Trophoblast cell (in vitro differentiated cells and primary cell): Measurements from ENCODE around the gene LRRC41. TPM values are rescaled to one million over a fixed set of nuclear protein-coding genes. Genes with fewer than 3 reads are reported as not detected.

ENCODE experiments used
- DNase-seq, 2 donors: peaks; one replicate each; pipeline ENCODE4 v3.0.0-alpha.2; 2016
- H2AFZ ChIP-seq: 2 replicates; pipeline ENCODE4 v1.6.1; 2013; ENCODE audit warnings: low read length, moderate library complexity, mild to moderate bottlenecking; ENCODE audit not compliant: insufficient read depth, poor library complexity
- H2AK5ac ChIP-seq: 2 replicates; pipeline ENCODE4 v1.6.1; 2013; ENCODE audit warnings: mild to moderate bottlenecking, low read length
- H2BK120ac ChIP-seq: 2 replicates; pipeline ENCODE4 v1.6.1; 2013; ENCODE audit warnings: low read length, mild to moderate bottlenecking, moderate library complexity; ENCODE audit not compliant: insufficient read depth, poor library complexity
- H2BK12ac ChIP-seq: 2 replicates; pipeline ENCODE4 v1.6.1; 2013; ENCODE audit warnings: mild to moderate bottlenecking, low read length, moderate library complexity
- H2BK5ac ChIP-seq: 2 replicates; pipeline ENCODE4 v1.6.1; 2013; ENCODE audit warnings: low read length, low read depth, moderate library complexity, mild to moderate bottlenecking; ENCODE audit not compliant: poor library complexity
- H3K14ac ChIP-seq: 2 replicates; pipeline ENCODE4 v1.6.1; 2013; ENCODE audit warnings: mild to moderate bottlenecking, low read length
- H3K18ac ChIP-seq: 2 replicates; pipeline ENCODE4 v1.6.1; 2013; ENCODE audit warnings: mild to moderate bottlenecking, low read length
- H3K23ac ChIP-seq: 2 replicates; pipeline ENCODE4 v1.6.1; 2013; ENCODE audit warnings: low read length
- H3K27ac ChIP-seq: 2 replicates; pipeline ENCODE4 v1.5.1; 2013; ENCODE audit warnings: low read depth, mild to moderate bottlenecking, inconsistent platforms, low read length, moderate library complexity
- H3K27me3 ChIP-seq: 2 replicates; pipeline ENCODE4 v1.6.1; 2013; ENCODE audit warnings: inconsistent platforms, mild to moderate bottlenecking, low read length, moderate library complexity; ENCODE audit not compliant: insufficient read depth
- H3K36me3 ChIP-seq, 2 experiments: 1 replicate in 1 of 2; 2 replicates in 1 of 2; pipeline ENCODE4 v1.6.1; 2013; ENCODE audit warnings: low read length in 2 of 2, mild to moderate bottlenecking in 2 of 2, moderate library complexity in 1 of 2; ENCODE audit not compliant: insufficient read depth in 2 of 2, control insufficient read depth in 1 of 2
- H3K4ac ChIP-seq: 2 replicates; pipeline ENCODE4 v1.6.1; 2013; ENCODE audit warnings: low read depth, mild to moderate bottlenecking, low read length, moderate library complexity
- H3K4me1 ChIP-seq, 2 experiments: 1 replicate in 1 of 2; 2 replicates in 1 of 2; pipeline ENCODE4 v1.6.1; 2013; ENCODE audit warnings: low read length in 2 of 2, mild to moderate bottlenecking in 2 of 2, moderate library complexity in 1 of 2; ENCODE audit not compliant: insufficient read depth in 2 of 2, control insufficient read depth in 1 of 2
- H3K4me2 ChIP-seq: 2 replicates; pipeline ENCODE4 v1.6.1; 2013; ENCODE audit warnings: inconsistent platforms, mild to moderate bottlenecking, low read length, moderate library complexity
- H3K4me3 ChIP-seq: 2 replicates; pipeline ENCODE4 v1.5.1; 2013; ENCODE audit warnings: mild to moderate bottlenecking, low read depth, low read length, inconsistent platforms
- H3K79me1 ChIP-seq: one replicate; pipeline ENCODE4 v1.6.1; 2013; ENCODE audit warnings: low read length
- H3K79me2 ChIP-seq: 2 replicates; pipeline ENCODE4 v1.6.1; 2013; ENCODE audit warnings: low read length, mild to moderate bottlenecking; ENCODE audit not compliant: control insufficient read depth, insufficient read depth, poor library complexity
- H3K9ac ChIP-seq: 2 replicates; pipeline ENCODE4 v1.6.1; 2013; ENCODE audit warnings: mild to moderate bottlenecking, low read length
- H3K9me3 ChIP-seq: 2 replicates; pipeline ENCODE4 v1.6.1; 2013; ENCODE audit warnings: low read depth, mild to moderate bottlenecking, control low read depth, inconsistent platforms, low read length; ENCODE audit not compliant: insufficient read depth
- H4K12ac ChIP-seq: 2 replicates; pipeline ENCODE4 v1.6.1; 2013; ENCODE audit warnings: low read depth, mild to moderate bottlenecking, low read length, moderate library complexity
- H4K8ac ChIP-seq: 2 replicates; pipeline ENCODE4 v1.6.1; 2013; ENCODE audit warnings: low read depth, mild to moderate bottlenecking, low read length, moderate library complexity
- H4K91ac ChIP-seq: one replicate; pipeline ENCODE4 v1.6.1; 2013; ENCODE audit warnings: low read depth, mild to moderate bottlenecking, low read length, moderate library complexity
- WGBS: extraction: QIAGEN DNeasy Blood & Tissue Kit; methylation state at CpG from one replicate; pipeline ENCODE4 v1.1.7; 2013; ENCODE audit warnings: missing lambda C conversion rate; ENCODE audit not compliant: insufficient read length, insufficient coverage; ENCODE audit errors: extremely low coverage; 5-methylcytosine and 5-hydroxymethylcytosine counted together
- polyA plus RNA-seq: library from polyadenylated mRNA; stranded (reverse); fragments of 200-250 nt; gene quantifications from 2 replicates; pipeline ENCODE4 v1.2.3, GENCODE V29; 2013

Gene LRRC41
- polyA plus RNA-seq = 43.6 and 44.3 TPM in 2 replicates

DNA sequence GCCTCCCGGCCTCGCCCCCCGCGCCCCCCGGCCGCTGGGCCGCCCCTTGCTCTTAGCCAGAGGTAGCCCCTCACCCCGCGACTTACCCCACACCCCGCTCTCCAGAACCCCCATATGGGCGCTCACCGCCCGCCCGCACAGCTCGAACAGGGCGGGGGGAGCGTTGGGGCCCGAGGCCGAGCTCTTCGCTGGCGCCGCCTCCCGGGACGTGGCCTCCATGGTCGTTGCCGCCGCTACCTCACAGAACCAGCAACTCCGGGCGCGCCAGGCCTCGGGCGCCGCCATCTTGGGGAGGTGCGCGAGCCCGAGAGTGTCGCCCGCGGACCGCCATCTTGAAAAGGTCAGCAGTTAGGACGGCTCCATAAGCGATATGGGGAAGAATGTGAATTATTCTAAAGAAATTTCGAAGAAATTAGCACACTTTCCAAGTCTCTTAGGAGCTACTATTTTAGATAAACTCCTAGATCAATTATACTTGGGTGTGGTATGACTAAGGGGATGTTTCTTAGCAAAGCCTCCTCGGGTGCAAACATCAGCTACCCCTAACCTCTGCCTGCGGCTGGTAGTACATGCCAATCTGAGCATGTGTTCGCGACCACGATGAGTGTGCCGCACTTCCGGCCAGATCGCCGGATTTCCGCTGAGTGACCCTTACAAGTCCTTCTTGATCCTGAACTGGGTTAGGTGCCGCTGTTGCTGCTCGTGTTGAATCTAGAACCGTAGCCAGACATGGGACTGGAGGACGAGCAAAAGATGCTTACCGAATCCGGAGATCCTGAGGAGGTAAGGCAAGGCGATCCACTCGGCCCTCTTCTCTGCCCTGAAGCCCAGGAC, at the start of gene LRRC41, which contains the start of gene UQCRH:
Gene LRRC41, minus strand, starts transcription at position 579 of the 834 bp plus-strand sequence. Its CDS starts 294 bp downstream, at position 285.
Gene UQCRH, plus strand, starts transcription at position 661 of the 834 bp plus-strand sequence. Its CDS starts 69 bp downstream, at position 730.
- no CpG with 5 or more reads among the region's 61 CpGs for WGBS
- H2BK12ac ChIP-seq = no peak within 1 kb of the TSS
- peak within 1 kb of the TSS; percentile 83 for H2AK5ac ChIP-seq
- peak within 1 kb of the TSS; percentile 88 for H4K91ac ChIP-seq
- peaks cover 0 to 4% of the 10 kb centered on the region in 2 experiments for H3K36me3 ChIP-seq
- no peak within 1 kb of the TSS for H3K23ac ChIP-seq
- peak within 1 kb of the TSS; percentile 69 for H2BK120ac ChIP-seq
- no peaks in the 10 kb centered on the region for H3K9me3 ChIP-seq
- peaks cover 49% of the 10 kb centered on the region for H3K79me2 ChIP-seq
- H2BK5ac ChIP-seq = peak within 1 kb of the TSS; percentile 79
- peak within 1 kb of the TSS; percentile 95 for H3K14ac ChIP-seq
- peak within 1 kb of the TSS; percentile 80 for H4K8ac ChIP-seq
- H4K12ac ChIP-seq = peak within 1 kb of the TSS; percentile 93
- peak within 1 kb of the TSS; percentile 99 for H3K4ac ChIP-seq
- H3K79me1 ChIP-seq = peaks cover 22% of the 10 kb centered on the region
- peak within 1 kb of the TSS; percentile 90 for H3K18ac ChIP-seq
- peak within 1 kb of the TSS; percentile 95 for H3K4me3 ChIP-seq
- peak within 1 kb of the TSS; percentile 95 for H3K27ac ChIP-seq
- DNase-seq = peak; percentile 96 to 99
- H3K4me1 ChIP-seq = peaks cover 8 to 23% of the 10 kb centered on the region in 2 experiments
- H2AFZ ChIP-seq = peak within 1 kb of the TSS; percentile 50
- peak within 1 kb of the TSS; percentile 89 for H3K9ac ChIP-seq
- peak within 1 kb of the TSS; percentile 66 for H3K4me2 ChIP-seq
- no peaks in the 10 kb centered on the region for H3K27me3 ChIP-seq

DNA sequence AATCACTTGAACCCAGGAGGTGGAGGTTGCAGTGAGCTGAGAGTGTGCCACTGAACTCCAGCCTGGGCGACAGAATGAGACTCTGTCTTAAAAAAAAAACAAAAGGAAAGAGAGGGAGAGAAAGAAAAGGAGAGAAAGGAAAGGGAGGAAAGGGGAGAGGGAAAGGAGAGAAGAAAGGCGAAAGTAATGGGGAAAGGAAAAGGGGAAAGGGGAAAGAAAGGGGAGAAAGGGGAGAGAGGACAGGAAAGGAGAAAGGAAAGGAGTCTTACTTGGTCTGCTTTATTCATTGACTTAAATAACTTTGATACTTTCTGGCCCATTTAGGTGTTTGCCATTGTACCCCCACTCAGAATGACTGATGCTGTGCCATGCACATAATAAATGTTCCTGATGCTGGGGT, 48.9 kb upstream of the LRRC41 start:
- Histone ChIP-seq H3K23ac (no peak overlapping the region), H3K4me2 (no peak overlapping the region), H3K79me1 (no peaks in the 10 kb centered on the region), H3K4me3 (no peak overlapping the region), H2BK12ac (no peak overlapping the region), H4K12ac (no peak overlapping the region), H2AK5ac (no peak overlapping the region), H2BK5ac (no peak overlapping the region), H2BK120ac (no peak overlapping the region), H3K18ac (no peak overlapping the region), H3K36me3 (peaks cover 26 to 39% of the 10 kb centered on the region in 2 experiments), H2AFZ (no peak overlapping the region), H3K9me3 (no peaks in the 10 kb centered on the region), H4K91ac (no peak overlapping the region), H3K79me2 (no peaks in the 10 kb centered on the region), H4K8ac (no peak overlapping the region), H3K4me1 (no peaks in the 10 kb centered on the region), H3K4ac (no peak overlapping the region), H3K9ac (no peak overlapping the region), H3K14ac (no peak overlapping the region), H3K27ac (no peak overlapping the region), H3K27me3 (no peaks in the 10 kb centered on the region)
- 89% methylated on average over 1 of the region's 2 CpGs for WGBS
- no peak for DNase-seq

DNA sequence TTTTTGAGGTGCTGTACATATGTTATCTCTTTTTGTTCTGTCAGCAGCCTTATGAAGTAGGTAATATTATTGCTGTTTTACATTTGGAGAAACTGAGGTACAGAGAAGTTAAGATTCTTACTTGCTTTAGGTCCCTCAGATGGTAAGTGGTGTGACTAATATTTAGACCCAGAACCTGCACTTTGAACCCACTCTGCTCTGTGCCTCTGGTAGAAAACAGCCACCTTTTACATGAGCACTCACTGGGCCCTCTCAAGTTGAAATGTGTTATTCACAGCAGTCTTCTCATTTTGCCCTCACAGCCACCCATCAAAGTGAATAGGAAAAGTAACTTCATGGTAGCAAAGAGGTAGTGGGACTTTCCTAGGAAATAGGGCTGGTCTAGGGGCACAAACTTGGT, 41.9 kb upstream of the LRRC41 start:
- Histone ChIP-seq H3K4me1 (peaks cover 6 to 8% of the 10 kb centered on the region in 2 experiments), H3K36me3 (peaks cover 35 to 43% of the 10 kb centered on the region in 2 experiments), H3K27ac (no peak overlapping the region), H3K9me3 (no peaks in the 10 kb centered on the region), H3K79me1 (peaks cover 8% of the 10 kb centered on the region), H3K23ac (no peak overlapping the region), H3K79me2 (peaks cover 4% of the 10 kb centered on the region), H3K27me3 (no peaks in the 10 kb centered on the region), H4K8ac (no peak overlapping the region), H3K4me3 (no peak overlapping the region), H3K14ac (no peak overlapping the region), H2BK120ac (no peak overlapping the region), H3K4me2 (no peak overlapping the region), H4K12ac (no peak overlapping the region), H2BK5ac (no peak overlapping the region), H3K9ac (no peak overlapping the region), H2AFZ (no peak overlapping the region), H3K4ac (no peak overlapping the region), H3K18ac (no peak overlapping the region), H2AK5ac (no peak overlapping the region), H2BK12ac (no peak overlapping the region), H4K91ac (no peak overlapping the region)
- DNase-seq = no peak

GRCh38 chr1:46344481-46344880, 41.1 kb upstream of the LRRC41 start:
- Histone ChIP-seq H3K4me3 (no peak overlapping the region), H3K79me2 (peaks cover 4% of the 10 kb centered on the region), H3K79me1 (peaks cover 14% of the 10 kb centered on the region), H2AK5ac (no peak overlapping the region), H3K14ac (no peak overlapping the region), H3K4ac (no peak overlapping the region), H2BK5ac (no peak overlapping the region), H3K9ac (no peak overlapping the region), H3K4me2 (no peak overlapping the region), H4K8ac (no peak overlapping the region), H3K36me3 (peaks cover 33 to 36% of the 10 kb centered on the region in 2 experiments), H3K27ac (no peak overlapping the region), H3K9me3 (no peaks in the 10 kb centered on the region), H2BK120ac (no peak overlapping the region), H3K23ac (no peak overlapping the region), H2AFZ (no peak overlapping the region), H3K18ac (no peak overlapping the region), H4K91ac (no peak overlapping the region), H3K27me3 (no peaks in the 10 kb centered on the region), H2BK12ac (no peak overlapping the region), H4K12ac (no peak overlapping the region), H3K4me1 (peaks cover 9 to 11% of the 10 kb centered on the region in 2 experiments)
- WGBS = no CpG with 5 or more reads among the region's 3 CpGs
- DNase-seq = no peak
